HUES6 (cell line): ENCODE data around the gene CLSTN3.

ENCODE experiments used
- H3K27ac ChIP-seq: 2 replicates; pipeline ENCODE4 v1.7.0; 2013; ENCODE audit warnings: low read depth, mild to moderate bottlenecking, low read length, inconsistent platforms
- H3K27me3 ChIP-seq: 2 replicates; pipeline ENCODE4 v1.6.1; 2013; ENCODE audit warnings: low read length; ENCODE audit not compliant: control insufficient read depth, insufficient read depth
- H3K36me3 ChIP-seq: 2 replicates; pipeline ENCODE4 v1.6.1; 2013; ENCODE audit warnings: low read length; ENCODE audit not compliant: control insufficient read depth, insufficient read depth
- H3K4me1 ChIP-seq: 2 replicates; pipeline ENCODE4 v1.6.1; 2013; ENCODE audit warnings: low read length; ENCODE audit not compliant: control insufficient read depth, insufficient read depth
- H3K4me3 ChIP-seq: 2 replicates; pipeline ENCODE4 v1.5.1; 2013; ENCODE audit warnings: low read depth, low read length
- H3K9ac ChIP-seq: one replicate; pipeline ENCODE4 v1.6.1; 2013; ENCODE audit warnings: mild to moderate bottlenecking, low read length
- H3K9me3 ChIP-seq: 2 replicates; pipeline ENCODE4 v1.6.1; 2013; ENCODE audit warnings: low read depth, low read length; ENCODE audit not compliant: control insufficient read depth, insufficient read depth

The CLSTN3 gene

GRCh38 chr12:7154042-7154441 is 23.9 kb downstream of the CLSTN3 start:
- Histone ChIP-seq H3K9me3 (no peaks in the 10 kb centered on the region), H3K4me1 (no peaks in the 10 kb centered on the region; the same call in 1 of the 2 replicates), H3K27ac (no peak overlapping the region), H3K36me3 (peaks cover 30% of the 10 kb centered on the region), H3K27me3 (no peaks in the 10 kb centered on the region), H3K9ac (no peak overlapping the region), H3K4me3 (no peak overlapping the region)

DNA sequence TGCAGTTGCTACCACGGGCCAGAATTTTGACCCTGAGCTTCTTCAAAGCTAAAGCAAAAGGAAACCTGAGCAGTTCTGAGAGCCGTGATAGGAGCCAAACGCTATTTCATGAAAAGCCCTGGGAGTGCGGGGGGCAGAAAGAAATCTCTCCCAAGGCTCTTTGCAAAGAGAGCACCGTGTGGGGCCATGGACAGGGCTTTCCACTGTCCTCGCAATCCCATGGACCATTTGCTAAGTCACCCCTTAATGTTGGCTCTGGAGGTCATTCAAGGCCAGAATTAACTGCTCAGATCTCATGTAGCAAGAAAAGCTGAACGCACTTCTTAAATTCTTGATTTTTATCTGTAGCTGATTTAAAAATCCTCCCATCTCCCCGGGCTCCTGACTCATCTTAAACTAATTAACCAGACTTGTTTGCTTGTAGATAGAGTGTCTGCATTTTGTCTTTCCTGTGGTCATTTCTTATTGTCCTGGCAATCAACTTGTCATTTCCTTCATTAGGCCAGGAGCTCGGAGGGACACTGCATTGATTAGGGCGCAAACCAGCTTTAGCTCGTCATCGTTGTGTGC is 24.8 kb downstream of the CLSTN3 start:
- Histone ChIP-seq H3K4me1 (no peaks in the 10 kb centered on the region; the same call in 1 of the 2 replicates), H3K9ac (no peak overlapping the region)

DNA sequence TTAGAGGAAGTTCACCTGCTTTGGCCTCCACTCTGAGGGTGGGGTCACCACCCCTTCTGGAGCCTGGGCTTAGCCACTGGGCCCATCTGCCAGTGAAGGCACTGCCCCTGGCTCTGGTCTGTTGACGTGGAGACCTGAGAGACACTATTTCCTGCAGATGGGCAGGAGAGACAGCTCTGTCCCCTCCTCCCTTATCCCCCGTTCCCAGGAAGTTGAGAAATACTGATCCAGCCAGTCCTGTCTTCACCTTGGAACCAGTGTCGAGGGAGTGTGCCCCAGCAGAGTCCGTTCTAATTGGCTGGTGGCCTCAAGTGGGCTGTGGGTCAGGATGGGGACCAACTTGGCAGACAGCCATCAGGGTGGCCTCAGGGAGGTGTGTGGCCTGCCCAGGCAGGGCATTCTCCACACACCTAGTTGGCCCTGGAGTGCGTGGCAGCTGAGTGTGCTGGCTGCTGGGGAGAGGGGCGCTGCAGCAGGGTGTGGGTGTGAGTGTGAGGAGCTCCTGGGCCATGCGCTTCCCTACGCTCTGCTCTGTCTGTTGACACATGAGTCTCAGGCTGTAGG is 25.4 kb downstream of the CLSTN3 start:
- Histone ChIP-seq H3K4me1 (no peaks in the 10 kb centered on the region; the same call in 1 of the 2 replicates), H3K27ac (no peak overlapping the region), H3K4me3 (no peak overlapping the region), H3K9me3 (no peaks in the 10 kb centered on the region), H3K9ac (no peak overlapping the region), H3K27me3 (no peaks in the 10 kb centered on the region), H3K36me3 (peaks cover 15% of the 10 kb centered on the region)

More for the DNA sequence above, 24.8 kb downstream of the CLSTN3 start:
- Histone ChIP-seq H3K27ac (no peak overlapping the region), H3K27me3 (no peaks in the 10 kb centered on the region), H3K9me3 (no peaks in the 10 kb centered on the region), H3K4me3 (no peak overlapping the region), H3K36me3 (peaks cover 21% of the 10 kb centered on the region)

GRCh38 chr12:7156259-7157197 is 26.4 kb downstream of the CLSTN3 start:
- H3K4me3 ChIP-seq = no peak overlapping the region
- H3K9me3 ChIP-seq = no peaks in the 10 kb centered on the region
- H3K4me1 ChIP-seq = no peaks in the 10 kb centered on the region; the same call in 1 of the 2 replicates
- no peaks in the 10 kb centered on the region for H3K27me3 ChIP-seq
- no peak overlapping the region for H3K9ac ChIP-seq
- 0 out of 2 replicates have a peak, but pooled peaks cover 6% of the 10 kb centered on the region for H3K36me3 ChIP-seq
- H3K27ac ChIP-seq = no peak overlapping the region

DNA sequence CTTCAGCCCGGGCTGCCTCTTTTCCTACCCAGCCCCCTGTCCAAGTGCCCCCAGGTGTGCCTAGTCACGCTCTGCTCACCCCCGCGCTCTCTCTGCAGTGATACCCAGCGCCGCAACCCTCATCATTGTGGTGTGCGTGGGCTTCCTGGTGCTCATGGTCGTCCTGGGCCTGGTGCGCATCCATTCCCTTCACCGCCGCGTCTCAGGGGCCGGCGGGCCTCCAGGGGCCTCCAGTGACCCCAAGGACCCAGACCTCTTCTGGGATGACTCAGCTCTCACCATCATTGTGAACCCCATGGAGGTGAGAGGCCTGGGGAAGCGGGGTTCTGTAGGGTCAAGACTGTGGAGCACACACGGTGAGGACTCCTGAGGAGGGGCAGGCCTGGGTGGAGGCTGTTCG is 27.2 kb downstream of the CLSTN3 start:
- Histone ChIP-seq H3K9me3 (no peaks in the 10 kb centered on the region), H3K36me3 (0 out of 2 replicates have a peak, but pooled peaks cover 6% of the 10 kb centered on the region), H3K27me3 (peaks cover 3% of the 10 kb centered on the region; the same call in 1 of the 2 replicates), H3K4me3 (no peak overlapping the region), H3K27ac (no peak overlapping the region), H3K9ac (no peak overlapping the region), H3K4me1 (no peaks in the 10 kb centered on the region; the same call in 1 of the 2 replicates)

GRCh38 chr12:7158781-7159609 is 28.8 kb downstream of the CLSTN3 start:
- H3K9me3 ChIP-seq = 0 out of 2 replicates have a peak, but pooled peaks cover 7% of the 10 kb centered on the region
- H3K27me3 ChIP-seq = peaks cover 14% of the 10 kb centered on the region
- H3K4me1 ChIP-seq = no peaks in the 10 kb centered on the region; the same call in 1 of the 2 replicates
- H3K27ac ChIP-seq = no peak overlapping the region
- 0 out of 2 replicates have a peak, but pooled peaks cover 5% of the 10 kb centered on the region for H3K36me3 ChIP-seq
- H3K9ac ChIP-seq = no peak overlapping the region
- no peak overlapping the region for H3K4me3 ChIP-seq

GRCh38 chr12:7160183-7160582 is 30.0 kb downstream of the CLSTN3 start:
- no peaks in the 10 kb centered on the region for H3K36me3 ChIP-seq
- peaks cover 14% of the 10 kb centered on the region for H3K27me3 ChIP-seq
- H3K9me3 ChIP-seq = peaks cover 11% of the 10 kb centered on the region; the same call in 1 of the 2 replicates
- no peak overlapping the region for H3K9ac ChIP-seq
- no peak overlapping the region for H3K27ac ChIP-seq
- H3K4me1 ChIP-seq = no peaks in the 10 kb centered on the region; the same call in 1 of the 2 replicates
- no peak overlapping the region for H3K4me3 ChIP-seq

GRCh38 chr12:7161327-7161726 is 31.2 kb downstream of the CLSTN3 start:
- peaks cover 22% of the 10 kb centered on the region for H3K9me3 ChIP-seq
- no peaks in the 10 kb centered on the region for H3K4me1 ChIP-seq
- no peak overlapping the region for H3K27ac ChIP-seq
- H3K9ac ChIP-seq = no peak overlapping the region
- no peaks in the 10 kb centered on the region for H3K36me3 ChIP-seq
- no peak overlapping the region for H3K4me3 ChIP-seq
- peaks cover 14% of the 10 kb centered on the region for H3K27me3 ChIP-seq

GRCh38 chr12:7161811-7162210 is 31.6 kb downstream of the CLSTN3 start:
- Histone ChIP-seq H3K9ac (no peak overlapping the region), H3K36me3 (no peaks in the 10 kb centered on the region), H3K27ac (no peak overlapping the region), H3K4me3 (no peak overlapping the region), H3K27me3 (peaks cover 14% of the 10 kb centered on the region), H3K4me1 (no peaks in the 10 kb centered on the region), H3K9me3 (peaks cover 26% of the 10 kb centered on the region)

DNA sequence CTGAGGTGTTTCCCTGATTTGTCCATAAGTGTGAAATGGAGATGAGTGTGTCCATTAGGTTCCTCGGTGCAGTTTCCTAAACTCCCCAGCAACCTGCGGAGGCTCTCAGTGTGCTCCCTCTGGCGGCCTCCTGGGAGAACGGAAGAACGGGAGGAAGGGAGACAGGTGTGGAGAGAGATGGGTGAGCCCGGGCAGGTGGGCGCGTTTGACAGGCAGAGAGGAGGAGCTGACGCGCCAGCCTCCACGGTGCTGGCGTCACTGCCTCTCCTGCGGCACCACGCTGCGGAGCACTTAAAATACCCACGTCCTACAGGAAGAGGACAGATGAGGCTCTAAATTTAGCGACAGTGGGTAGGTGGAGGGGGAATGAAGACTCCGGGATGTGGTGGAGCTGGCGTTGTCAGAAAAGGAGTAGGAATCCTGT is 32.5 kb downstream of the CLSTN3 start:
- Histone ChIP-seq H3K9ac (no peak overlapping the region), H3K27me3 (peaks cover 14% of the 10 kb centered on the region), H3K9me3 (peaks cover 35% of the 10 kb centered on the region), H3K4me1 (no peaks in the 10 kb centered on the region), H3K4me3 (peak overlapping the region; percentile 30; the same call in 1 of the 2 replicates), H3K36me3 (no peaks in the 10 kb centered on the region), H3K27ac (no peak overlapping the region)
